Stimulated activated CD4-positive, alpha-beta T cell treated with anti-CD3 and anti-CD28 coated beads, TNF-alpha, amount 100 ng/mL, for 4 hours (primary cell): ENCODE results near the gene ABHD12.
"Not testable (repeated sequence)": the region's sequence is repeated elsewhere in the genome, so short reads cannot be mapped to it uniquely, and the experiment has no call there.

Source experiments
- DNase-seq, 3 experiments: peaks; one replicate each; pipeline ENCODE4 v3.0.0-alpha.2; 2020; ENCODE audit warnings: low read depth in 3 of 3

The ABHD12 gene

DNA sequence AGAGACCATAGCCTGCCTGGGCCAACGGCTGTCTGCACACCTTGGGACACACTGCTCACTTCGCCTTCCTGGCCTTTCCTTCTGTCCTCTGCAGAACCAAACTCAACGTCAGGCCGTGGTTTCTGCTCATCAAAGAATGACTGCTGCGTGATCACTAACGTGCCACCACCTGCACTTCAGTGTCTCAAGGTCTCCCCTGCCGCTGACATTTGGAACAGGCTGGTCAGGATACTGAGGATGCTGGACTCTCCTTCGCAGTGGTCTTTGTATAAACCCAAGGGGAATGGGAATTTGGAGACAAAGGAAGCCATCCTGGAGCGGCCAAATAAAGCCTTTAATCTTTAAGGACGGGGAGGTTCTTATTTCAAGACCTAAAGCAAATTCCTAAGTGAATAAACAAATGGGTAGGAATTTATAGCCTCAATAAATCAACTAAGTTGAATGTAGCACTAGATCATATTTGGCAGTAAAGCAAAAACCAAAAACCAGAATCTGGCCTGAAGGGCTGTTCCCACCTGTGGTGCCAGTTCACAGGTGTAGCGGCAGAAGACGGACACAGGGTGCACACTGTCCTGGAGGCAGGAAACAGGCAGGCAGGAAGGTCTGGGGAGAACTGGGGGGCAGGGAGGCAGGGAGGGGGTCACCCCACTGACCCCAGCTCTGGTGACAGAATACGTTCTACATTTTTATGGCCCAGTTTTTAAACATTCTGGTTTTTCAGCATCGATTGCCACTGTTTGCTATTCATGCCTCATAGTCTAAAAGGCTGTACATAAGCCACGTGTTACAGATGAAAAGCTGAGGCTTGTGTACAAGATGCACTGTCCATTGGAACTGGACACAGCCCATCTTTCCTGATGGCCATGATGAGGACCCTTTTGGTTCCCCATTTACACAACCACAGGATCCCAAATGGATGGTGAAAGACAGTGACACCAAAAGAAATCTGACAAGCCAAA, 36.6 kb downstream of the ABHD12 start:
- no peak for DNase-seq

DNA sequence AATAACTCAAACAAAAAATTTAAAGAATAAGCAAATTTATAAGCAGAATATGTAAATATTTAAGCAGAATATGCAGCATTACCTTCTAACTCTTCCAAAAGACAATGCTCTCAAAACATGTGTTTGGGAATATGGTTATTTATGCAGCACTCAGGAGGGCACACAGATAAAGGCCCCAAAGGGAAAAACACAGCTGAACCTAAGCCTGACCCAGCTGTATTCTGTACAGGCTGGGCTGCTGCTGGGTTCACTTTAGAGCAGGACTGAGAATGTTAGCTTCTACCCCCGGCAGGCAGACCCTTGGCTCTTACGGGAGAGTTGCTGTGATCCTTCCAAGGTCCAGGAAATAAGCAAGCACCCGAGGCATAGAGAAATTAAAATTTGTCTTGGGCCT, 37.3 kb downstream of the ABHD12 start:
- no peak for DNase-seq

DNA sequence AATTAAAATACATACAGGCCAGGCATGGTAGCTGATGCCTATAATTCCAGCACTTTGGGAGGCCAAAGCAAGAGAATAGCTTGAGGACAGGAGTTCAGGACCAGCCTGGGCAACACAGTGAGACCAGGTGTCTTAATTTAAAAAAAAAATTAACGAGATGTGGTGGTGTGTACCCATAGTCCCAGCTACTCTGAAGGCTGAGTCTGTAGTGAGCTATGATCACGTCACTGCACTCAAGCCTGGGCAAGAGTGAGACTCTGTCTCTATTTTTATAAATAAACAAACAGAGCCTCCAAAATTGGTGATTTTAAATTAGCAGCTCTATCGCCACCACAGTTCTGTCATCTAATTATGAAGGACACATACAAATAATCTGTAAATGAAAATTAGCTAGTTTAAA, 37.9 kb downstream of the ABHD12 start:
- no peak for DNase-seq

DNA sequence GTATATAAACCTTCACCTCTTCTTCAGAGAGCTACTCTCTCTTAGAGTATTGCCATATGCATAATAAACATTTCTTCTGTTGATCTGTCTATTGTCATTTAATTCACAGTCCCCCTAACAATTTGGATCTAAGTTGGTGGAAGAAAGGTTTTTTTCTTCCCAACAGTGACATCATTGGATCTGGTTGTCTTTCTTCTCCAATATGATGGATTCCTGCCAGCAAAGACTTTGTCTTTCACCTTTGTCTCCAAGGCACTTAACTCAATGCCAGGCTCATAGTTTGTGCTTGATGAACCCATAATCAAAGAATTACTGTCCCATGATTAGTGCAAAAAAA, 39.6 kb downstream of the ABHD12 start:
- no peak for DNase-seq

DNA sequence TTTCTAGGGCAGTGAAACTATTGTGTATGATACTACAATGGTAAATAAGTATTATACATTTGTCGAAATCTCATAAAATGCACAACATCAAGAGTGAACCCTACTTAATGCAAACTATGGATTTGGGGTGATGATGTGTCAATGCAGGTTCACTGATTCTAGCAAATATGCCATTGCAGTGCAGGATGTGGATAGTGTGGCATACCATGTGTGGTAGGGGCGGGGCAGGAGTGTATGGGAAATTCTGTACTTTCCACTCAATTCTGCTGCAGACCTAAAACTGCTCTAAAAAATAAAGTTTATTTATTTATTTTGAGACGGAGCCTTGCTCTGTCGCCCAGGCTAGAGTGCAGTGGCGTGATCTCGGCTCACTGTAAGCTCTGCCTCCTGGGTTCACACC, 44.3 kb downstream of the ABHD12 start:
- no peak for DNase-seq

DNA sequence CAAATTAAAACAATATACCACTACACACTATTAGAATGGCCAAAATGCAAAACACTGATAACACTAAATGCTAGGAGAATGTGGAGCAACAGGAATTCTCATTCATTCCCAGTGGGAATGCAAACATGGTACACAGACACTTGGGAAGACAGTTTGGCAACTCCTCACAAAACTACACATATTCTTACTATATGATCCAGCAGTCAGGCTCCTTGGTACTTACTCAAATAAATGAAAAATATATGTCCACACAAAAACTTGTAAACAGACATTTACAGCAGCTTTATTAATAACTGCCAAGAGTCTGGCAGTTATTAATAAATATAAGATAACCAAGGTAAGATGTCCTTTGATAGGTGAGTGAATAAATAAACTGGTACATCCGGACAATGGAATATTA, 44.9 kb downstream of the ABHD12 start:
- no peak for DNase-seq

DNA sequence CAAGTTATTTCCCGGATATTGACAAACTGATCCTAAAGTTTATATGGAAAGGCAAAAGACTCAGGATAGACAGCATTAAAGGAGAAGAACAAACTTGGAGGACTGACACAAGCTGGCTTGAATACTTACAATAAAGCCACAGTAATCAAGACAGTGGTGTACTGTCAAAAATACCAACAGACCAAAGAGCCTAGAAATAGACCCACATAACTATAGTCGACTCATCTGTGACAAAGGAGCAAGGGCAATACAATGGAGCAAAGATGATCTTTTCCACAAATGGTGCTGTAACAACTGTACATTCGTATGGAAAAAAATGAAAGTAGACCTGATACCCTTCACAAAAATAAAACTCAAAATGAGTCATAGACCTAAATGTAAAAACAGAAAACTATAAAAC, 46.0 kb downstream of the ABHD12 start:
- DNase-seq = no peak

DNA sequence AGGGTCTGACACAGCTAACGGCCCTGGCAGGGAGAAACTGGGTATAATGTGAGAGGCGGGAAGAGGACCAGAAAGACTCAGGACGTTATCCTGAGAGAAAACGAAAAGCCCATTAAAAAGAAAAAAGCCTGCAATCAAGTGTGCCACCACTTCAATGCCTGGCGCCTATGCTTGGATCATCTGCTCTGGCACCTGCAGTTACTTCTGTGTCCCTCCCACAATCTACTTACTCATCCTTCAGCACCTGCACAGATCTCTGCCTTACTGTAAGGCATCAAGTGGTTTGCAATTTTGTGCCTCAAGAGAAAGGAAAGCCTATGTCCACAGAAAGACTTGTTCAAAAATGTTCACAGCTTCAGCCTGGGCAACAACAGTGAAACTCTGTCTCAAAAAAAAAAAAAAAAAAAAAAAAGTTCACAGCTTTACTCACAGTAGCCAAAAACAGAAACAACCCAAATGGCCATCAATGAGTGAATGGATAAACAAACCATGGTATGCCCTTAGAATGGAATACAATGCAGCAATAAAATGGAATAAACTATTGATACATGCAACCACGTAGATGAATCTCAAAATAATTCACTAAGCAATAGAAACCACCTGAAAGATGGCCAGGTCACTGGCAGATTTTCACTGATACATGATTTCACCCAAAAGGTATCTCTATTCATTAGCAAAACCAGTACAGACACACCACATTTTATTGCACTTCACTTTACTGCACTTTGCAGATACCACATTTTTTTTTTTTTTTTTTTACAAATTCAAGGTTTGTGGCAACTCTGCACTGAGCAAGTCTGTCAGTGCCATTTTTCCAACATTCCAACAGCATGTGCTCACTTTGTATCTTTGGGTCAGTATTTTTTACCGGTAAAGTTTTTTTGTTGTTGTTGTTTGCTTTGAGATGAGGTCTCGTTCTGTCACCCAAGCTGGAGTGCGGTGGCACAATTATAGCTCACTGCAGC, 48.6 kb downstream of the ABHD12 start:
- DNase-seq = no peak

DNA sequence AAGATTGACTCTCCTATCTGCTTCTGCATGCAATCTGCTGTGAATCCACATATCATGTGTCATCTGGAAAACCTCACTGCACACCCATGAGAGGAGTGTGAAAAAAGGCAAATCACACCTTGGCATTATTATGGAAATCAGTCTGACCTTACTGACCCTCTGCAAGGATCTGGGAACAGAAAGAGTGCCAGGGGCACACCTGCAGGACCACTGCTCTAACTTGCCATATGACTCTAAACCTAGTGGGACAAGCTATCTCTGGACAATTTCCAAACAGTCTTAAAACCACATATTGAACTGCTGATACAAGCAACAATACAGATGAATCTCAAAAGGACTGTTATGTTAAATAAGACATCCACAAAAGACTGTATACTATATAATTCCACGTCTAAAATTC, 50.3 kb downstream of the ABHD12 start:
- no peak for DNase-seq

DNA sequence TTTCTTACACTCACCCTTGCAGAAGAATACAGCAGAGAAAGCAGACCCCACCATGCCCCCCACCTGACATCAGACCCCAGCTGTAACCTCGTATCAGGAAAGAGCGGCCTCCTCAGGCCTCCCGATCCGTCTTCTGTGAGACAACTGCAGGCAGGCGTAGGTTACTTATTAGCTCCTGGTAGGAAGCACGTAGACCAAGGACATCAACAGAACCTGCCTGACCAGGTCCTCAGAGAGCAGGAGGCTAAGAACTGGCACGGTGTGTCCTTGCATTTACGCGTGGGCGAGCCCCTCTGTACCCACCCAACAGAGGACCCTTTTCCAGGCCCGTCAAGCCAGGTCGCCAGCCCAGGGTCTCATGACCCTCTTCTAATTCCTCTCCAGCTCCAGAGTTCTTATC, 51.0 kb downstream of the ABHD12 start:
- no peak for DNase-seq

DNA sequence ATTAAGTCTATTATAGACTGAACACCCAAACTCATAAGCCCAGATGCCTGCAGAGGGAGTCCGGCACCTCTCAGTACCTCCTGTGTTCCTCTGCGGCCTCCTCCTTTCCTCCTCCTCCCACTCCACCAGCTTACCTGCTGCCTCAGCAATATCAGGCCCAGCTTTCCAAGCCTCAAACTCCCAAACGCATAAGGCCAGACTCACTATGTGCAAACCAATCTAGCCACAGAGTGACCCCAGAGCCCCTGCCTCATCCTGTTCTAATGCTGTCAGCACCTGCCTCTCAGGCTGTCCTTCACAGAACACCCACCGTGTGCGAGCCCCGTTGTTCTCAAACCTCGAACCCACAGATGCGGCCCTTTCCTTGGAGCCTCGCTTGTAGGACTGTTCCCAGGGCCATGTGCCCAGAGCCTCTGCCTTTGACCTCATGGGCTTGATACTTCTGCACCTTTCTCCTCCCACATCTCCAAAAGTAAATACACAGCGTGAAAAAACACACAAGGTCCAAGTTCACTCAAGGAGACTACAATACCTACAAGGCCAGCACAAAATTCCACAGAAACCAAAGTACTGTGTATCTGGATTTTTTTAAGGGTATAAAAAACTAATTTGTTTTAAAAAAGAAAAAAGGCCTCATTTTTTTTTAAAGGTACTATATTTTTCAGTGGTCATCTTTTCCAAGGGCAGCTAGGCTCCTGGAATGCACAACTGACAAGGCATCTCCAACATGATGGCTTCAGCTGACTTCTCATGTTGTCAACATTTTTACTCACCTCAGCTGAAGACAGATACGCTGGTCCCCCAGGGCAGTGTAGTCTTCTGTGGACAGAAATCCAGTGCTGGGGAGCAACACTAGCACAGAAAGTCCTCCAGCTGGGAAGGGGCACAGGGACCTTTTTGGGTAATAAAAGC, 52.3 kb downstream of the ABHD12 start:
- DNase-seq = no peak

DNA sequence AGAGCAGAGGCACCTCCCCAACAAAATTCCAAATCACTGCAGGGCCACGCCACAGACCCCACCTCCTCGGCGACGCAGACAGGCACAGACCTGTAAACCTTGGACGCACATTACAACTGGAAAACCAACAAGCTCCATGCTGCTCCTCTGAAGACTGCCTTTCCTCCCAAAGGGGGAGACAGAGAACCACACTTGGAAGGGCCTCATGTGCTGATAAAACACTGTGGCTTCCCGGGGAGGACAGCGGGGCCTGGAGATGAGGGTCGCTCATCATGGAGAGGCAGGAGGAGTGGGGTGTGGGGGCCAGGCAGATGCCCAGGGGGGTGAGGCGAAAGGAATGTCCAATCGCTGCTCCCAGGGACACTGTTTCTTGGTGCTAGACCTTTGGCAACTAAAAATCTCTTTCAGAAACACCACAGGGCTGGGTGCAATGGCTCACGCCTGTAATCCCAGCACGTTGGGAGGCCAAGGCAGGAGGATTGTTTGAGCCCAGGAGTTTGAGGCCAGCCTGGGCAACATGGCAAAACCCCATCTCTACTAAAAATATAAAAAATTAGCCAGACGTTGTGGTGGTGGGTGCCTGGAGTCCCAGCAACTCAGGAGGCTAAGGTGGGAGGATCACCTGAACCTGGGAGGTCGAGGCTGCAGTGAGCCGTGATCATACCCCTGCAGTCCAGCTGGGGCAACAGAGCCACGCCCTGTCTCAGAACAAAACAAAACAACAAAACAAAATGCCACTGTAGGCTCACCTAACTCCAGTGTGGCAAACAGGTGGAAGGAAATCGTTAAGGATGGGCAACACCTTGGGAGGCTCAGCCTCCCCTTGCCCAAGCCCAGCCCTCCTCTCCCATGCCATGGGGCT, 53.8 kb downstream of the ABHD12 start:
- no peak for DNase-seq

DNA sequence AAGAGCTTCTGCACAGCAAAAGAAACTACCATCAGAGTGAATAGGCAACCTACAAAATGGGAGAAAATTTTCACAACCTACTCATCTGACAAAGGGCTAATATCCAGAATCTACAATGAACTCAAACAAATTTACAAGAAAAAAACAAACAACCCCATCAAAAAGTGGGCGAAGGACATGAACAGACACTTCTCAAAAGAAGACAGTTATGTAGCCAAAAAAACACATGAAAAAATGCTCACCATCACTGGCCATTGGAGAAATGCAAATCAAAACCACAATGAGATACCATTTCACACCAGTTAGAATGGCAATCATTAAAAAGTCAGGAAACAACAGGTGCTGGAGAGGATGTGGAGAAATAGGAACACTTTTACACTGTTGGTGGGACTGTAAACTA, 55.7 kb downstream of the ABHD12 start:
- DNase-seq = not testable (repeated sequence)

DNA sequence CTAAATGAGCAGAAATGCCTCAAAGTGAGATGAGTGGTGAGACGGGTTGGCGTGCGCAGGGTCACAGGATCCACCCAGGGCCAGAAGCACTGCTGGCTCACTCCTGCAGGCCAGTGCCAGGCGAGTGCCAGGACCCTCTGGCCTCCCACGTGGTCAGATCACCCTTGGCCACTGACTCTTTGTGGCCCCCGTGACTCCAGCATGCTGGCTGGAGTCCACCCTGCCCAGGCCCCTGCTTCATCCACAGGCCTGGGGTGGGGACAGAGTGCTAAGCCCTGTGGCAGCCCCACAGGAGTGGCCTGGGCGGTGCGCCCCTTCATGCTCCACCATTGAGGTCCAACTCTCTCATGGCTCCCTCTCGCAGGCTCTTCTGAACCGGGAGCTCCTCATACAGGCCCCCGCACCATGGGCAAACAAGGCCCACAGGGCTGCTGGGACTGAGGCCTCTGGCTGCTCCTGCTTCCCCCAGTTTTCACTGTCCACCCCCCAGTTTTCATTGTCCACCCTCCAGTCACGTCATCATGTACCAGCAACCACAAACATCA, 61.6 kb downstream of the ABHD12 start:
- DNase-seq = no peak

DNA sequence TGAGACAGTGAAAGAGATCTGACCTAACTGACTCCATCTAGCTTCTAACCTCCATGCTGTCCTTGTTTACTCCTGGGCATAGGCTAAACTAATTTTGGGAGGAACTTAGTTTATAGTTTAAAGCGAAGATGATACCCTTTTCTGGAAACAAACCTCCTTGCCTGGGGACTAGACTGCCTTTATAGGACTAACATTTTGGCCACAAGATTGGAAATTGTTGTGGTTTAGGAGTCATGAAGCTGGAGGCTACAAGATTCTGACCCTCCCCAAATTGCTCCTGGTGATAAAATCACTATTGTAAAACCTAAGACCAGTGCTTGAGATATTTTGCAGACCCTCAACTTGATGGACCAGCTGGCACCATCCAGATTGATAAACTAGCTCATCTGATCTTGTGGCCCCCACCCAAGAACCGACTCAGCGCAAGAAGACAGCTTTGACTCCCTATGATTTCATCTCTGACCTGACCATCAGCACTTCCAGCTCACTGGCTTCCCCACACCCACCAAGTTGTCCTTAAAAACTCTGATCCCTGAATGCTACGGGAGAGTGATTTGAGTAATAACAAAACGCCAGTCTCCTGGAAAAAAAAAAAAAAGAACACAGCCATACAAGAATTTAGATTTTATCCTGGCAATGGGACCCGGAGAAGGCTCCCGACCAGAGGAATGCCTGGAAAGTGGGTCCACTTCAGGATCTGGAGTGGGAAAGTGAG, 63.0 kb downstream of the ABHD12 start:
- DNase-seq = no peak

DNA sequence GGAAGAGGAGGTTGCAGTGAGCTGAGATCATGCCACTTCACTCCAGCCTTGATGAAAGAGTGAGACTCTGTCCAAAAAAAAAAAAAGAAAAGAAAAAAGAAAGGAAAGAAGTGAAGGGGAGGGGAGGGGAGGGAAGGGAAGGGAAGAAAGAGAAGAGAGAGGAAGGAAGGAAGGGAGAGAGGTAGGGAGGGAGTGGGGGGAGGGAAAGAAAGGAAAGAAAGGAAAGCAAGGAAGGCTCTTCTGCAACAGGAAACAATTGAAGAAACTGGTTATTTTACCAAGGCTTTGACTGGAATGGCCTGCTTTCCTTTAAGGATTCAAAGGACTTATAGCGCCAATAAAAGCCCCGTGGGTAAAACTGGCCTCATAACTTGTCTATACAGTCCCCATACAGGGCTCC, 64.6 kb downstream of the ABHD12 start:
- no peak for DNase-seq

DNA sequence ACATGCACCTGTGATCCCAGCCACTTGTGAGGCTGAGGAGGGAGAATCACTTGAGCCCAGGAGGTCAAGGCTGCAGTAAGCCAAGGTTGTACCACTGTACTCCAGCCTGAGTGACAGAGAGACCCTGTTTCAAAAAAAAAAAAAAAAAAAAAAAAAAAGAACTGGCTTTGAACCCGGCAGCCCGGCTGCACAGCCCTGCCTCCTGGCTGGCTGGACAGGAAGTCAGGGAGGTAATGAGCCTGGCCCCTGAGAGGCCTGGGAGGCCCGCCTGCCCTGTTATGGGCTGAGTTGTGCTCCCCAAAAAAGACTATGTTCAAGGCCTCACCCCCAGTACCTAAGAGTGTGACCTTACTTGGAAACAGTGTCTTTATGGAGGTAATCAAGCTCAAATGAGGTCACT, 65.6 kb downstream of the ABHD12 start:
- no peak for DNase-seq

DNA sequence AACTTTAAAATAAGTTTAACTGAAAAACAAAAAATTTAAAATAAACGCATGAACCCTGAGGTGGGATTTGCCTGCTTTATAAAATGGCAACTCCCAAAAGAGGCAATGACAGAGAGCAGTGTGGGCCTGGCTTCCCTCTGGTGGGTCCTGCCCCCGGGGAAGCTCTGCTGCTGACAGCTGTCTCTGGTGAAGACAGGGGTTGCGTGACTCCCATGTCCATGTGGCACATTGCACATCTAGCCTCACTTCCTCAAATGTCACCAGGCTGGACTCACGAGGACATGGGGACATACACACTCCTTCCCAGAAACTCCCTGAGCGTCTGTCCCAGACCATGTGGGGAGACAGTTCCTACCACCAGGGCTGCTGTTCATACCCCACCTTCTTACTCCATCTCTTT, 66.2 kb downstream of the ABHD12 start:
- no peak for DNase-seq

DNA sequence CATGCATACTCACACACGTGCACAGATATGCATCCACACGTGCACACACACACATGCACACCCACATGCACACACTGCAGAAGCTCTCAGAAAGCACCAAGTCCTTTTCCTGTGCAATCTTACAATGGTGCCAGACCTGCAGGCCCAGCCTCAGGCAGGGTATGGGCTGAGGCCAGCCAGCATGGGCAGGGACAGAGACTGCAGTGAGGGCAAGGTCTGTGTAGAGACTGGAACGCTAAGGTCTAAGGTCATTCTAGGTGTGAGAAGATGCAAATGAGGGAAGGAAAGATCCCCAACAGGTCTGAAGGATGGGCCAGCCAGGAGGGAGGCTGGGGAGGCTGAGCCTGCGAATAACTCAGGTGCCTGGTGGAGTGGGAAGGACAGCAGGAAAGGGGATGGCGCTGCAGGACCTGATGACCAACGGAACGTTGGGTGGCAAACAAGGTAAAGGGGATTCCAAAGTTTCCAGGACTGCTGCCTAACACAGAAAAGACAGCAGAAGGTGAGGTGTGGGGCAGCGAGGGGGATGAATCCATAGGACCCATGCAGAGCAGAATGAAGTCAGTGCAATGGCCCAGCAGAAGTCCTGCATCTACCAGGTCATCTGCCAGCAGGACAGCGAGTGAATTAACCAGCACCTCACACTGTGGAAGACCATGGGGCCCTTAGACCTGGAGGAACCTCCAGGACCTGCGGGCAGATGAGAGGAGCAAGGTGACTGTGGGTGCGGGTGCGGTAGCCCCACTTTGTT, 67.0 kb downstream of the ABHD12 start:
- no peak for DNase-seq
